Hypothalamus (tissue), 51 donors: ENCODE data around the gene SRXN1.
A peak's percentile ranks its signal among the peaks of the same experiment; 100 is the strongest.
"Not testable (repeated sequence)": the region's sequence is repeated elsewhere in the genome, so short reads cannot be mapped to it uniquely, and the experiment has no call there.

Experiments used
- DNase-seq, 51 donors: peaks; one replicate each; lab custom pipeline; 2025; lab: John Stamatoyannopoulos, UW

SRXN1 gene

DNA sequence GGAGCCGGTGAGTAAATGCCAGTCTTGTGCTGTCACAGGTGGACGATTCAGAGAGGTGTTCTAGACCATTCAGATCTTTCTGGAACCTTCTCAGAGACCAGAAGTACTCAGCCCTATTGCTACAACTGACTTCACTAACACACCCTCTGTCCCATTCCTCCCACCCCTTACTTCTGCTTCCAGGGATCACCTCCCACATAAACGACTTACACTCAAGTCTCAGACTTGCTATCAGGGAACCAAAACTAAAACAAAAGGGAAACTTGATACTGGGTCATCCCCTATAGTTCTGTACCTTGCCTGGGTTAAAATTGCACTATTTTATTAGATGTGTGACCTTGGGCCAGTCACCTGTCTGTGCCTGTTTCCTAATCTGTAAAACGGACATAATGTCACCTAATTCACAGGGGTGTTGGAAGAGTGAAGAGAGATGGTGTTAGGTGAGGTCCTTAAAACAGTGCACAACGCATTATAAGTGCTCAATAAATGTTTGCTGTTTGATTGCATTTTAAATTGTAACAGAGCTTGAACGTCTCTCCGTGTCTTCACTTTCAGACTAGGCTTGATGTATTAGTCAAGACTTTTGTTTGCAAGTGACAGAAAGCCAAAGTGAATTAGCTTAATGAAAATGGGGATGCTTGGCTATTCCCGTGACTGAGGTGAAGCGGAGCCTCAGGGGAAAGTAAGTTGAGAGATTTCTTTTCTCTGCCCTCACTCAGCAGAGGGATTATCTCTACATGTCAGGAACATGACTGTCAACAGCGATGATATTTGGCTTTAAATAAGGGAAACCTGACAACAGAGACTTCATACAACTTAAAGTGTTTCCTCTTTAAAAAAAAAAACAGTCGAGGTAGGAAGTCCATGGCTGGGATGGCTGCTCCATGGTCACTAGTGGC is 3.0 kb upstream of the SRXN1 start:
- DNase-seq: no peak

DNA sequence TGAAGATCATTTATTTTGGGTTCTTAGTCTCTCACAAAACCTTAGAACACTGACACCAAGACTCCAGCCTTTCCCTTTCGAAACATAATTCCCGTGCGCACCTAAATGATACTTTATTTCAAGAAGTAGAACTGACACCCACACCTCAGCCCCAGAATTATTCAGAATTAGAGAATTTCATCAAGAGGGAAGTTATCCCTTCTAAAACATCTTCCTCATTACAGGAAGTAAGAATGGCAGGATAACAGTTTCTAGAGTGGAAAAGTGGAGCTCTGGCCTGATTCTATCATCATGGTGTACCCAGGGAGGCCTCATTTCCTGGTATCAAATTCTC is 1.4 kb upstream of the SRXN1 start:
- DNase-seq: no peak

GRCh38 chr20:653590-654416 is 803 bp upstream of the SRXN1 start:
- no peak for DNase-seq

DNA sequence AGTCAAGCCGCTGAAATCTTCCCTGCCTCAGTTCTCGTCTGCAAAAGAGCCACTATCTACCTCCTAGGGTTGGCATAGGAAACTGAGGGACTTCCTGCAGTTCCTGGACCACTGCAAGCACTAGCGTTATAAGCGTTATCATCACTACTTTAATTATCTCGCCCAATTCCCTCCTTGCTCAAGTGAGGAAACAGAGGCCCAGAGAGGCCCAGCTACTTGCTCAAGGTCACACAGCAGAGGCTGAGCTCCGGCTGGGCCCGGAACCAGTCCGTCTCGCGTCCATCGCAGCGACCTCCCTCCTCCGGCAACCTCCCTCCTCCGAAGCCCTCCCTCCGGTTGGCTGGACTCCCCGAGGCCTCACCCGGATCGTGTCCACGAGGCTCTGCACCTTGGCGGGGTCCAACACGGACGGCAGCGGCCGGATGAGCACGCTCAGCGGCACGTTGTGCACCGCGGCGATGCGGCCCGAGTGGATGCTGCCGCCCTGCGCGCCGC is 338 bp downstream of the SRXN1 start:
- DNase-seq: peak in 9 of 51 donors; percentile 18 to 58 (median 38)

GRCh38 chr20:651713-652614 is 1.0 kb downstream of the SRXN1 start:
- peak in 1 of 51 donors; percentile 18 for DNase-seq

DNA sequence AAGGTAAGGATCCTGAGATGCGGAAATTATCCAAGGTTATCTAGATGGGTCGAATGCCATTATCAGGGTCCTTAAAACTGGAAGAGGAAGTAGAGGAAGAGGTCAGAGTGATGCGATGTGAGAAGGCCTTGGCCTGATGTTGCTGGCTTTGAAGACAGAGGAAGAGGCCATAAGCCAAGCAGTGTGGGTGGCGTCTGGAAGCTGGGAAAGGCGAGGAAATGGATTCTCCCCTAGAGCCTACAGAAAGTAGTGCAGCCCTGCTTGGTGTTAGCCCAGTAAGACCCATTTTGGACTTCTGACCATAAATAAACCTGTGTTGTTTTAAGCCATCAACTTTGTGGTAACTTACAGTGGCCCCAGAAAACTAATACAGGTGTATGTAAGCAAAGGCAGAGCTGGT is 2.0 kb downstream of the SRXN1 start:
- no peak for DNase-seq

DNA sequence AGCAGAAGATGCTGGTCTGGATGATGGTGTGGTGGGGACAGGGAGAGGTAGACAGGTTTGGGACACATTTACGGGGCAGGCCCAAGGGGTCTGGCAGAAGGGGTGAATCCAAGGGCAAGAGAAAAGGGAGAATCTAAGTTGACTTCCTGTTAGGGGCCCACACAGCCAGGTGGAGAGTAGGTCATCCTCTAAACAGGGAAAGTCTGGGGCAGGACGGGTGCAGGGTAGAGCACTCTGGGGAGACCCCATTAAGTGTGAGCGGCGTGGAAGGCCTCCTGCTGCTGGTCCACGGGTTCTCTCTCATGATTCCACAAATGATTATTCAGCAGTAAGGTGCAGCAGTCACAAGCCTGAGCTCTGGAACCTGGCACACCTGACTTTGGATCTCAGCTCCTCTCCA is 2.7 kb downstream of the SRXN1 start:
- no peak for DNase-seq

GRCh38 chr20:647479-648019 is 5.5 kb downstream of the SRXN1 start:
- DNase-seq: no peak

DNA sequence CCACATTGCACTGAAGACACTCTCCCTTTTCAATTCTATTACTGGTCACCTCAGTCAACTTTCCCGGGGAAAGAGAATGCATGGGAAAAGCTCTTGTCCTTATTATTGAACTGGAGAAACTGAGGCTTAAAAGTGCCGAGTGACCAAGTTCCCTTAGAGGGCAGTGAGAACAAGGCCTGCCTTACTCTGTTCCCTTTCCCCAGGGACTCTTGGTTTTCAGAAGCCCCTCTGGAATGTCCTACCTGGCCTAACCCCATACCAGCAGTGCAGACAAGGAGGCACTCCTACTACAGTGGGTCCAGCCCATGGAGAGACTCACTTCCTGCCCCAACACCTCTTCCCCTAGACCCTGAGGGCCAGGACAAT is 6.1 kb downstream of the SRXN1 start:
- no peak for DNase-seq

DNA sequence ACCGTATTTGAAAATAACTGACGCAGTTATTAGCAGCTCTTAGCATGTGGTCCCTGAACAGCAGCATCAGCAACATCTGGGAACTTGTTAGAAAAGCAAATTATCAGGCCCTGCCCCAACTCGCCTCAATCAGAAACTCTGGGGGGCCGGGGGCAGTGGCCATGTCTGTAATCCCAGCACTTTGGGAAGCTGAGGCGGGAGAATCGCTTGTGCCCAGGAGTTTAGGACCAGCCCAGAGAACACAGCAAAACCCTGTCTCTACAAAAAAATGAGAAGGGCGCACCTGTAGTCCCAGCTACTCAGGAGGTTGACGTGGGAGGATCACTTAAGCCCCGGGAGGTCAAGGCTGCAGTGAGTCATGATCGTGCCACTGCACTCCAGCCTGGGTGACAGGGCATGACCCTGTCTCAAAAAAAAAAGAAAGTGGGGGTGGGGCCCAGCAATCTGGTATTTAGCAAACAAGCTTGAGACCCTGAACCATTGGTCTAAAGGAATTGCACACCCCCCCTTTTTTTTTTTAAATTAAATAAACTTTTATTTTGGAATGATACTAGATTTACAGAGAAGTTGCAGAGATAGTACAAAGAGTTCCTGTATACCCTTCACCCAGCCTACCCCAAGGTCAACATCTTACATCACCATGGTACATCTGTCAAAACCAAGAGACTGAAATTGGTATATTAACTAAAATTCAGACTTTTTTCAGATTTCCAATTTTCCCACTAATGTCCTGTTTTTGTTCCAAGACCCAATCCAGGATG is 6.7 kb downstream of the SRXN1 start:
- no peak for DNase-seq

- peak in 45 of 51 donors; percentile 6 to 78 (median 45) for DNase-seq
These were observed 7.5 kb downstream of the SRXN1 start for GRCh38 chr20:645318-646106.

DNA sequence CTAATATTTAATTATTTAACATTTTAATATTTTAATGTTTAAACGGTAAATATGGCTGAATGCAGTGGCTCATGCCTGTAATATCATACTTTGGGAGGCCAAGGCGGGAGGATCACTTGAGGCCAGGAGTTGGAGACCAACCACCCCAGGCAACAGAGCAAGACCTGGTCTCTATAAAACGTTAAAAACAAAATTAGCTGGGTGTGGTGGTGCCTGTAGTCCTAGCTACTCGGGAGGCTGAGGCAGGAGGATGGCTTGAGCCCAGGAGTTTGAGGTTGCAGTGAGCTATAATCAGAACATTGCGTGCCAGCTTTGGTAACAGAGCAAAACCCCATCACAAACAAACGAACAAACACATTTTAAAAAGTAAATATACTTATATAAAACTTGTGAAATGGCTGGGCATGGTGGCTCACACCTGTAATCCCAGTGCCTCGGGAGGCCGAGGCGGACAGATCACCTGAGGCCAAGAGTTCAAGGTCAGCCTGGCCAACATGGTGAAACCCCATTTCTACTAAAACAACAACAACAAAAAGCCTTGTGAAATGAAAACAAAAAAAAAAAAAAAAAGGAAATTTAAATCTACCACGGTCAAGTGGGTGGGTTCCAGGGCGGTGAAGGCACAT is 8.2 kb downstream of the SRXN1 start:
- no peak for DNase-seq

DNA sequence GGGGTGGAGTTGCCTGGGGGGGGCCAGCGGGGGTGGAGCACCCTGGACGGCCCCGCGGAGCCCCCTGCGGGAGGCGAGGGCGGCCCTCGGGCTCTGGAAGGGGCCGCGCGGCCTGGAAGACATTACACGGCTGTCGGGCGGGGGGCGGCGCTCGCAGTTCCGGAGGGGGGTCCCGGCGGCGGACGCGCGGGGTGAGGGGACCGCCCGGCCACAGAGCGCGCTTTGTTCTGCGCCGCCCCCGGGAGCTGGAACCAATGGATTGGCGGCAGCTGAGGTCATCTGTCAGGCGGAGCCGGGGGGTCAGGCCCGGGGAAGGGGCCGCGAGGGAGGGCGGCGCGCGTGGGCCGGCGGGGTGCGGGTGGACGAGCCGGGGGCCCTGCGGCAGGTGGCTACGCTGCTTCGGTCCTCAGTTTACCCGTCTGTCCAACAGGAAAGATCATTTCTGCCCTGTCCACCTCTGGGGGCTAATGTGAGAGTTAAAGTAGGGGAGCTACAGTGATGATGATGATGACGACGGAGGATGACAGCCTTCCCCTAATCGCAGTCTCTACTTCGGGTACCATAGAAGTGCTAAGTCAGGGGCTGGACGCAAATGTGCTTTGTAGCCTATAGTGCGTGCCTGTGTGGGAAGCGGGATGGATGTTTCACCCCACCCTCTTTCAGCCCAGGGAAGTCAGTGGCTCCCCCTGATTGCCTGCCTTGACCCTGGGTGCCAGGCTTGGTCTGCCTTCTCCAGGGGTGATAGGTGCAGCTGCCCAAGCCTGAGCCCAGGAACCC is 10.4 kb downstream of the SRXN1 start:
- DNase-seq: peak in 34 of 51 donors; percentile 5 to 67 (median 28)

DNA sequence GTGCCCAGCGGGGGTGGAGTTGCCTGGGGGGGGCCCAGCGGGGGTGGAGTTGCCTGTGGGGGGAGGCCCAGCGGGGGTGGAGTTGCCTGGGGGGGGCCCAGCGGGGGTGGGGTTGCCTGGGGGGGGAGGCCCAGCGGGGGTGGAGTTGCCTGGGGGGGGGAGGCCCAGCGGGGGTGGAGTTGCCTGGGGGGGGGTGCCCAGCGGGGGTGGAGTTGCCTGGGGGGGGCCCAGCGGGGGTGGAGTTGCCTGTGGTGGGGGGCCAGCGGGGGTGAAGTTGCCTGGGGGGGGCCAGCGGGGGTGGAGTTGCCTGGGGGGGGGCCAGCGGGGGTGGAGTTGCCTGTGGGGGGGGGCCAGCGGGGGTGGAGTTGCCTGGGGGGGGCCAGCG is 11.0 kb downstream of the SRXN1 start:
- DNase-seq: not testable (repeated sequence)

GRCh38 chr20:641516-641875 is 11.5 kb downstream of the SRXN1 start:
- no peak for DNase-seq

GRCh38 chr20:640674-641515 is 12.1 kb downstream of the SRXN1 start:
- no peak for DNase-seq

- no peak for DNase-seq
These were observed 14.4 kb downstream of the SRXN1 start for GRCh38 chr20:638579-638978.
